HG02840 (cell line): ENCODE data around the gene PLXNB3.

Experiments used
- ATAC-seq: cut with Tn5 transposase; IDR thresholded peaks from one replicate; pipeline ENCODE4 v1.9.1; 2021; ENCODE audit warnings: mild to moderate bottlenecking, moderate library complexity, moderate number of reproducible peaks; ENCODE audit not compliant: unreplicated experiment, low FRiP score

Gene PLXNB3

GRCh38 chrX:153772316-153773217 is 8.5 kb downstream of the PLXNB3 start:
- ATAC-seq, result no peak

- no peak for ATAC-seq
Observed at GRCh38 chrX:153773218-153773611, 9.2 kb downstream of the PLXNB3 start.

- ATAC-seq, result no peak
Observed at GRCh38 chrX:153773741-153774575, 9.9 kb downstream of the PLXNB3 start.

- no peak for ATAC-seq
Observed at GRCh38 chrX:153774576-153775292, 10.7 kb downstream of the PLXNB3 start.

GRCh38 chrX:153775293-153776119 is 11.5 kb downstream of the PLXNB3 start:
- no peak for ATAC-seq

- ATAC-seq, result no peak
Observed at GRCh38 chrX:153776120-153776599, 12.1 kb downstream of the PLXNB3 start.

GRCh38 chrX:153776611-153777045 is 12.6 kb downstream of the PLXNB3 start:
- ATAC-seq, result no peak

- ATAC-seq, result no peak
Observed at GRCh38 chrX:153777261-153778090, 13.4 kb downstream of the PLXNB3 start.

- no peak for ATAC-seq
Observed at GRCh38 chrX:153778181-153778580, 14.1 kb downstream of the PLXNB3 start.

GRCh38 chrX:153778684-153779101 is 14.6 kb downstream of the PLXNB3 start:
- no peak for ATAC-seq

GRCh38 chrX:153779891-153780677 is 16.0 kb downstream of the PLXNB3 start:
- no peak for ATAC-seq

GRCh38 chrX:153780678-153781427 is 16.8 kb downstream of the PLXNB3 start, which contains the start of gene SRPK3:
Gene SRPK3 (plus strand): TSS chrX:153781041. CDS start chrX:153781087, 46 bp downstream.
- ATAC-seq, result no peak

- ATAC-seq, result no peak
Observed at GRCh38 chrX:153781428-153782047, 17.5 kb downstream of the PLXNB3 start.

- ATAC-seq, result no peak
Observed at GRCh38 chrX:153782313-153782712, 18.3 kb downstream of the PLXNB3 start.

- ATAC-seq, result no peak
Observed at GRCh38 chrX:153782871-153783270, 18.8 kb downstream of the PLXNB3 start.

- ATAC-seq, result no peak
Observed at GRCh38 chrX:153783378-153784013, 19.4 kb downstream of the PLXNB3 start.
